Stimulated activated CD8-positive, alpha-beta memory T cell treated with anti-CD3 and anti-CD28 coated beads, Interleukin-15, amount 100 ng/mL, for 48 hours (primary cell): Measurements from ENCODE around the gene NLRP11.
A peak's percentile ranks its signal among the peaks of the same experiment; 100 is the strongest.
"Not testable (repeated sequence)": the region's sequence is repeated elsewhere in the genome, so short reads cannot be mapped to it uniquely, and the experiment has no call there.

Experiments
- DNase-seq, 2 donors: peaks; one replicate each; pipeline ENCODE4 v3.0.0-alpha.2; 2020; ENCODE audit warnings: low read depth in 2 of 2

NLRP11 gene

DNA sequence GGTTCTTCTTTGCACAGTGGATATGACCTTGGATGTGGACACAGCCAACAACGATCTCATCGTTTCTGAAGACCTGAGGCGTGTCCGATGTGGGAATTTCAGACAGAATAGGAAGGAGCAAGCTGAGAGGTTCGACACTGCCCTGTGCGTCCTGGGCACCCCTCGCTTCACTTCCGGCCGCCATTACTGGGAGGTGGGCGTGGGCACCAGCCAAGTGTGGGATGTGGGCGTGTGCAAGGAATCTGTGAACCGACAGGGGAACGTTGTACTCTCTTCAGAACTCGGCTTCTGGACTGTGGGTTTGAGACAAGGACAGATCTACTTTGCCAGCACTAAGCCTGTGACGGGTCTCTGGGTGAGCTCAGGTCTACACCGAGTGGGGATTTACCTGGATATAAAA lies 53.5 kb downstream of the NLRP11 start:
- no peak for DNase-seq

DNA sequence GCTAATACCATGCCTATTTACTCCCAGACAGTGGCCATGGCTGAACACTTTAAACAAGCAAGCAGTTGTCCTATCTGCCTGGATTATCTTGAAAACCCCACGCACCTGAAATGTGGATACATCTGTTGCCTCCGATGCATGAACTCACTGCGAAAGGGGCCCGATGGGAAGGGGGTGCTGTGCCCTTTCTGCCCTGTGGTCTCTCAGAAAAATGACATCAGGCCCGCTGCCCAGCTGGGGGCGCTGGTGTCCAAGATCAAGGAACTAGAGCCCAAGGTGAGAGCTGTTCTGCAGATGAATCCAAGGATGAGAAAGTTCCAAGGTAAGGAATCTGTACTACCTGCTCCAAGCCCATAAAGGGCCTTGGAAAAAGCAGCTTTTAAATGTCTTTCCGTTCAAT lies 54.3 kb downstream of the NLRP11 start:
- DNase-seq, result peak in 1 of 2 donors; percentile 4

DNA sequence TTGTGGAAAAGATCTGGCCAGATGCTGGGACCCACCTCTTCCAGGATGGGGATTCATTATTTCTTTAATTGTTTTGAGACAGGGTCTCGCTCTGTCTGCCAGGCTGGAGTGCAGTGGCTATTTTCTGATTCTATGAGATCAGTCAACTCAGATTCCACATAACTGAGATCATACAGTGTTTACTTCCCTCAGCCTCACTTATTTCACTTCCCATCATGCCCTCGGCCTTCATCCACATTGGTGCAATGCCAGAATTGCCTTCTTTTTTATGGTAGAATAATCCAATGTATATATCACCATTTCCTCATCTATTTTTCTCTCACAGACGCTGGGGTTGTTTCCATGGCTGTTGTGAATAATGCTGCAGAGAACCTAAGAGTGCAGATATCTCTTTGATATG lies 62.2 kb downstream of the NLRP11 start:
- DNase-seq, result not testable (repeated sequence)

DNA sequence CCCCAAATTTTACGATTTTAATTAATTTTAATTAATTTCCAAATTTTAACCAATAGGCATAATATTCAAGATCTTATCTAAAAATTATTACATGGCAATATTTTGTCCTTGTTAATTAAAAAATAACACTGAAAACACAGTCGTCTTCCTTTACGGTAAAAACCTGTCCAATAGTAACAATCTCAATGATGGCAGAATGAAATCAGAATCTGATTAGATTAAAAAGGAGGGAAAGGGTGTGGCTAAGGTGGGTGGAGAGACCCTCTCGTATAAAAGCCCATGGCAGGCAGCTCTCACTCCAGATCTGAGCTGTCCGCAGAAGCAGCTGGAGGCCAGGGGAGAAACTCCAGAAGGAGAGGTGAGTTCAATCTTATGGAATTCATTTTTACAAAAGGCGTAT lies 63.0 kb downstream of the NLRP11 start, which contains the start of gene RFPL4AL1:
Gene RFPL4AL1, plus strand, starts transcription at position 301 of the 400 bp plus-strand sequence. CDS start 2,687 bp downstream, outside the sequence.
- DNase-seq, result not testable (repeated sequence)

DNA sequence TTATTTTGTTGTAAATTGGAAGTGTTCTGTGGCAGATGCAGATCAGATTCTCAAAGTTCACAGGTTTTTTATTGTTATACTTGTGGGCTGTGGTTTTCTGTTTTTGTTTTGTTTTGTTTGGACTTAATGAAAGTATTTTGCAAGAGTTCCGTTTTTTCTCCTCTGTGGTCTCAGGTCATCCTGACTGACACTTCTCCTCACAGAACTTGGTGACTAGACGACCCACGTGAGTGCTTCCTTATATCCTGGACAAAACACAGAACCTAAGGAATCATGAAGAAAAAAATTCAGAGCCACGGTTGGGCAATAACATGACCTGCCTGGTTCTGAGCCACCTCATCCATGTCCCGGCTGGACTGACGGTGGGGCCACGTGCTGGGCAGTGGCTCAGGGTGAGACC lies 65.3 kb downstream of the NLRP11 start:
- DNase-seq, result no peak

DNA sequence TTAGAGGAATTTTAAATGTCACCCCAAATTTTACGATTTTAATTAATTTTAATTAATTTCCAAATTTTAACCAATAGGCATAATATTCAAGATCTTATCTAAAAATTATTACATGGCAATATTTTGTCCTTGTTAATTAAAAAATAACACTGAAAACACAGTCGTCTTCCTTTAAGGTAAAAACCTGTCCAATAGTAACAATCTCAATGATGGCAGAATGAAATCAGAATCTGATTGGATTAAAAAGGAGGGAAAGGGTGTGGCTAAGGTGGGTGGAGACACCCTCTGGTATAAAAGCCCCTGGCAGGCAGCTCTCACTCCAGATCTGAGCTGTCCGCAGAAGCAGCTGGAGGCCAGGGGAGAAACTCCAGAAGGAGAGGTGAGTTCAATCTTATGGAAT lies 73.0 kb downstream of the NLRP11 start, which contains the start of gene RFPL4A:
Gene RFPL4A, plus strand, starts transcription at position 301 of the 400 bp plus-strand sequence. CDS start 2,704 bp downstream, outside the sequence.
- not testable (repeated sequence) for DNase-seq

DNA sequence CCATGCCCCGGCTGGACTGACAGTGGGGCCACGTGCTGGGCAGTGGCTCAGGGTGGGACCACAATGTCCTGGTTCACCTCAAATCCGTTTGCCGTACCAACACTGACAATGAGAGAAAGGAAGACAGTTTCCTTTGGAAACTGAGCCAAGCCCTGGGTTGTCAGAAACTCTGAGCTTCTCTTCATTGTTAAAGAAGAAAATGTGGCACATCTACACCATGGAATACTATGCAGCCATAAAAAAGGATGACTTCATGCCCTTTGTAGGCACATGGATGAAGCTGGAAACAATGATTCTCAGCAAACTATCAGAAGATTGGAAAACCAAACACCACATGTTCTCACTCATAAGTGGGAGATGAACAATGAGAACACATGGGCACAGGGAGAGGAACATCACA lies 75.0 kb downstream of the NLRP11 start:
- not testable (repeated sequence) for DNase-seq

DNA sequence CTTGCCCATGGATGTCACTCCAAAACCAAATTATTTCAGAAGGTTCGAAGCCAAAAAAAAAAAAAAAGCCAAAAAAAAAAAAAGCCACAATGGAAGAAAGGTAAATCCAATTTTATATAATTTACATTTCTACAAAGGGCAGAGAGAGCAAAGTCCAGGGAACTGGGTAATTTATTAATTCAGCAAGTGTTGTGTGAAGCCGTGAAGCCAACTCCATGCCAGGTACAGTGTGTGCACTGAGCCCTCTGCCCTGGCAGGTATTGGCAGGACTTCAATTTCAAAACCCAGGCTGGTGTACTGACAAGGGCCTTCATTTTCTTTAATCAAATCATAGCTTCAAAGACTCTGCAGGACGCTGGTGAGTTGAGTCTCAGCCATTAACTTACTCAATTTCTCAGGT lies 78.4 kb downstream of the NLRP11 start:
- no peak for DNase-seq

DNA sequence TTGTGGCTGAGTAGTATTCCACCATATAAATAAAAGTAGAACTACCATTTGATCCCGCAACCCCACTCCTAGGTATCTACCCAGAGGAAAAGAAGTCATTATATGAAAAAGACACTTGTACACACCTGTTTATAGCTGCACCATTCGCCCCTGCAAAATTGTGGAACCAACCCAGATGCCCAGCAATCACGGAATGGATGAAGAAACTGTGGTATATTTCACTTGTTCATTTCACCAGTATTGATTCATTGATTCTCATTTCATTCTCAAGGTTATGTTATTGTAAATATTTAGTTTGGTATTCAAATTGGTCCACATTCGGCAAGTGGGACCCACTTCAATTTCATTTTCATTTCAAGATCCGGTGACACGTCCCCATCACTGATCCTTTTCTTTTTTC lies 81.1 kb downstream of the NLRP11 start:
- no peak for DNase-seq

DNA sequence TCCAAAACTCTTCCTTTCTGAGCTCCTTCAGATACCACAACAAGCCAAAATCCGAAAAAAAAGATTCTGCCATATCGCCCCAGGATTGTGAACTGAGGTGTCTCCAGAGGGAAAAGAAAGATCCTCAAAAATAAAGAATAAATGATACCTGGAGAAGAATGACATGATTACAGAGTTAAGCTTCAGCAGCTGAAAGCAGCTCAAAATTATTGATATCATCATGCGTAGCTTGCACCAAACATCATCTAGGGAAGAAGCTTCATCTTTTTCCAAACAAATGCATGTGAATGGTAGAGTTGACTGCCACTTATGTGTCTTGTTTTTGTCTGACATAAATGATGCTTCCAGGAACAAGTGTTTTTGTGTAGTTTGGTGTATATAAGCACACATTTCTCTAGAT lies 93.5 kb downstream of the NLRP11 start, which contains the start of gene NLRP9:
Gene NLRP9, minus strand, starts transcription at position 101 of the 400 bp plus-strand sequence. Its CDS starts 28 bp downstream, at position 73.
- no peak for DNase-seq
